Endothelial cell of umbilical vein (primary cell): Measurements from ENCODE around the gene TMEM120A.

ENCODE experiments used
- EZH2 ChIP-seq: IDR thresholded peaks from 2 replicates; pipeline ENCODE4 v1.6.1; 2012; ENCODE audit warnings: borderline replicate concordance, low read depth, mild to moderate bottlenecking, moderate library complexity, low read length, inconsistent platforms; ENCODE audit not compliant: severe bottlenecking
- JUN ChIP-seq: IDR thresholded peaks from 2 replicates; pipeline ENCODE4 v1.6.1; 2011; ENCODE audit warnings: borderline replicate concordance, low read depth; ENCODE audit not compliant: insufficient read length, insufficient read depth
- POLR2A ChIP-seq: IDR thresholded peaks from 2 replicates; pipeline ENCODE4 v1.6.1; 2012; ENCODE audit warnings: low read depth, mild to moderate bottlenecking, control low read depth, low read length
- POLR2AphosphoS5 ChIP-seq: IDR thresholded peaks from 2 replicates; pipeline ENCODE4 v1.6.1; 2012; ENCODE audit warnings: low read depth, mild to moderate bottlenecking, control low read depth, low read length, moderate library complexity; ENCODE audit not compliant: insufficient read depth
- TF ChIP-seq, protein P1 (sequence below), 2 donors: IDR thresholded peaks; 1 replicate in 1 of 2; 2 replicates in 1 of 2; pipeline ENCODE4 v1.5.1; 2011; ENCODE audit warnings: low read length in 2 of 2, mild to moderate bottlenecking in 2 of 2, moderate library complexity in 2 of 2, control low read depth in 1 of 2, inconsistent platforms in 1 of 2, low read depth in 1 of 2; ENCODE audit not compliant: insufficient read depth in 1 of 2; ENCODE audit errors: extremely low read depth in 1 of 2
- TF ChIP-seq, protein P2 (sequence below): IDR thresholded peaks from 2 replicates; pipeline ENCODE4 v1.6.1; 2011; ENCODE audit not compliant: insufficient read depth, insufficient read length

DNA sequence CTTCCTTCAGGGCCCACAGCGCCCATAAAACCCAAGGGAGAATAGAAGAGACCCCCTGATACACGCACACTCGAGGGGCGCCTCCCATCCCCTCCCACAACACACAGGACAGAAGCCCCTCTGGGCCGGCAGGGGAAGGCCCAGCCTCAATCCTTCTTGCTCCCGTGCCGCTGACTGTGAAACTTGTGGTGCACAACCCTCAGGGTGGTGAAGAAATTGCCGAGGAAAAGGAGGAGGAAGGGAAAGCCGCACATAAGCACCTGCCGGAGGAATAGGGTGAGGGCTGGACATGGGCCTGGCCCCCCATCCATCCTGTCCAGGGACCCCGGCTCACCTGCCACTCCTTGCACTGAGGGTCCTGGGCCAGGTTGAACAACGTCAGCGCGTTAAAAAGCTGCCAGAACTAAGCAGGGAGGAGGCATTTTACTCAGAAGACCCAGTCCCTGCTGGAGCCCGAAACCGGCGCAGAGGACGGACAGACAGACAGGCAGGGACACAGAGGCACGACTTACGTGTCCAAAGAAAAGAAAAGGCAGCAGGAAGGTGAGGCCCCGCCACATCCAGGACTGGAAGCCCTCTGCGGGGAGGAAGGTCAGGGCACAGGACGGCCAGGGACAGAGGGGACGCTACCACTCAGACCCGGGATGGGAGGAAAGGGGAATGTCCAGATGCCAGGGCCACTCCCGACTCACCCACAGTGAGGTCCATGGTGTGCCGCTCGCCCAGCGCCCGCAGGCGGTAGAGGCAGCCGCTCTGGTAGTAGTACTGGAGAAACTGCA, 7.2 kb downstream of the TMEM120A start:
- TF ChIP-seq POLR2A (no peak), EZH2 (no peak), POLR2AphosphoS5 (no peak), JUN (no peak)
- TF ChIP-seq, protein P1, sequence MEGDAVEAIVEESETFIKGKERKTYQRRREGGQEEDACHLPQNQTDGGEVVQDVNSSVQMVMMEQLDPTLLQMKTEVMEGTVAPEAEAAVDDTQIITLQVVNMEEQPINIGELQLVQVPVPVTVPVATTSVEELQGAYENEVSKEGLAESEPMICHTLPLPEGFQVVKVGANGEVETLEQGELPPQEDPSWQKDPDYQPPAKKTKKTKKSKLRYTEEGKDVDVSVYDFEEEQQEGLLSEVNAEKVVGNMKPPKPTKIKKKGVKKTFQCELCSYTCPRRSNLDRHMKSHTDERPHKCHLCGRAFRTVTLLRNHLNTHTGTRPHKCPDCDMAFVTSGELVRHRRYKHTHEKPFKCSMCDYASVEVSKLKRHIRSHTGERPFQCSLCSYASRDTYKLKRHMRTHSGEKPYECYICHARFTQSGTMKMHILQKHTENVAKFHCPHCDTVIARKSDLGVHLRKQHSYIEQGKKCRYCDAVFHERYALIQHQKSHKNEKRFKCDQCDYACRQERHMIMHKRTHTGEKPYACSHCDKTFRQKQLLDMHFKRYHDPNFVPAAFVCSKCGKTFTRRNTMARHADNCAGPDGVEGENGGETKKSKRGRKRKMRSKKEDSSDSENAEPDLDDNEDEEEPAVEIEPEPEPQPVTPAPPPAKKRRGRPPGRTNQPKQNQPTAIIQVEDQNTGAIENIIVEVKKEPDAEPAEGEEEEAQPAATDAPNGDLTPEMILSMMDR (IDR thresholded peaks at IDR 0.05; ENCODE audit: extremely low read depth in 1 of 2, insufficient read depth in 1 of 2, low read depth in 1 of 2, low read length in 2 of 2), result no peak
- TF ChIP-seq, protein P2, sequence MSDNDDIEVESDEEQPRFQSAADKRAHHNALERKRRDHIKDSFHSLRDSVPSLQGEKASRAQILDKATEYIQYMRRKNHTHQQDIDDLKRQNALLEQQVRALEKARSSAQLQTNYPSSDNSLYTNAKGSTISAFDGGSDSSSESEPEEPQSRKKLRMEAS, result no peak
